LNCAP (cell line): ENCODE data around the gene PKP3.

Experiments
- TF ChIP-seq, protein P1 (sequence below): fragments of 450-650 bp; IDR thresholded peaks from 2 replicates; pipeline ENCODE4 v1.5.1; 2017; ENCODE audit warnings: mild to moderate bottlenecking

PKP3 gene

DNA sequence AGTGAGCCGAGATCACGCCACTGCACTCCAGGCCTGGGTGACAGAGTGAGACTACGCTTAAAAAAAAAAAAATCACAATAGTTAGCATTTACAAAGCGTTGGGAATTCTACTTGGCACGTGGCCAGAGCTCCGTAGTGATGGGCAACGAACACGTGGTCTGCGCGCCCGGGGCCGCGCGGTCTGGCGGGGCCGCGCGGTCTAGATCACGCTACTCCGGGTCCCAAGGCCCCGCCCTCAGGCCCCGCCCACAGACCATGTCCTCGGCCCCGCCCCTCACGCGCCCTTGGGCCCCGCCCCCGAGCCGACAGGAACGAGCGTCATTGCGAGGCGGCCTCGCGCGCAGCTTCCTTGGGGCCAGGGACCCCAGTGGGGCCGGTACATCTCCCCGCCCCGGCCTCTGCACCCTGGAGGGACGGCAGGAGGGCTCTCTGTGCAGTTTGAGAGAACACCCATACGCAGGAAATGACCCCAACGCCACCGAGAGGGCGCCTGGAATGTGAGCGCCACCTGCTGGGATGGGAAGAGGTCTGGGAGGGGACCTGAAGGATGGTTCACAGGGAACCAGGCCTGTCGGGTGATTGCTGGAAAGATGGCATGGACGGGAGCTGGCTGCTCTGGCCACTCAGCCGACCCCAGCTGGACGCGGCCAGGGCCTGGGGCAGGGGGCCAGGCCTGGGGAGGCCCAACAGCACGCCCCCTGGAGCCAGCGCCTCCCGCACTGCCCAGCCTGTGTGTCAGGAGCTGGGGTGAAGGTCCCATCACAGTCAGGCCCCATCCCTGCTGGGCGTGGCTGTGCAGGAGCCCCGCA is 54.1 kb downstream of the PKP3 start:
- TF ChIP-seq, protein P1, sequence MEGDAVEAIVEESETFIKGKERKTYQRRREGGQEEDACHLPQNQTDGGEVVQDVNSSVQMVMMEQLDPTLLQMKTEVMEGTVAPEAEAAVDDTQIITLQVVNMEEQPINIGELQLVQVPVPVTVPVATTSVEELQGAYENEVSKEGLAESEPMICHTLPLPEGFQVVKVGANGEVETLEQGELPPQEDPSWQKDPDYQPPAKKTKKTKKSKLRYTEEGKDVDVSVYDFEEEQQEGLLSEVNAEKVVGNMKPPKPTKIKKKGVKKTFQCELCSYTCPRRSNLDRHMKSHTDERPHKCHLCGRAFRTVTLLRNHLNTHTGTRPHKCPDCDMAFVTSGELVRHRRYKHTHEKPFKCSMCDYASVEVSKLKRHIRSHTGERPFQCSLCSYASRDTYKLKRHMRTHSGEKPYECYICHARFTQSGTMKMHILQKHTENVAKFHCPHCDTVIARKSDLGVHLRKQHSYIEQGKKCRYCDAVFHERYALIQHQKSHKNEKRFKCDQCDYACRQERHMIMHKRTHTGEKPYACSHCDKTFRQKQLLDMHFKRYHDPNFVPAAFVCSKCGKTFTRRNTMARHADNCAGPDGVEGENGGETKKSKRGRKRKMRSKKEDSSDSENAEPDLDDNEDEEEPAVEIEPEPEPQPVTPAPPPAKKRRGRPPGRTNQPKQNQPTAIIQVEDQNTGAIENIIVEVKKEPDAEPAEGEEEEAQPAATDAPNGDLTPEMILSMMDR, result peak; percentile 95

DNA sequence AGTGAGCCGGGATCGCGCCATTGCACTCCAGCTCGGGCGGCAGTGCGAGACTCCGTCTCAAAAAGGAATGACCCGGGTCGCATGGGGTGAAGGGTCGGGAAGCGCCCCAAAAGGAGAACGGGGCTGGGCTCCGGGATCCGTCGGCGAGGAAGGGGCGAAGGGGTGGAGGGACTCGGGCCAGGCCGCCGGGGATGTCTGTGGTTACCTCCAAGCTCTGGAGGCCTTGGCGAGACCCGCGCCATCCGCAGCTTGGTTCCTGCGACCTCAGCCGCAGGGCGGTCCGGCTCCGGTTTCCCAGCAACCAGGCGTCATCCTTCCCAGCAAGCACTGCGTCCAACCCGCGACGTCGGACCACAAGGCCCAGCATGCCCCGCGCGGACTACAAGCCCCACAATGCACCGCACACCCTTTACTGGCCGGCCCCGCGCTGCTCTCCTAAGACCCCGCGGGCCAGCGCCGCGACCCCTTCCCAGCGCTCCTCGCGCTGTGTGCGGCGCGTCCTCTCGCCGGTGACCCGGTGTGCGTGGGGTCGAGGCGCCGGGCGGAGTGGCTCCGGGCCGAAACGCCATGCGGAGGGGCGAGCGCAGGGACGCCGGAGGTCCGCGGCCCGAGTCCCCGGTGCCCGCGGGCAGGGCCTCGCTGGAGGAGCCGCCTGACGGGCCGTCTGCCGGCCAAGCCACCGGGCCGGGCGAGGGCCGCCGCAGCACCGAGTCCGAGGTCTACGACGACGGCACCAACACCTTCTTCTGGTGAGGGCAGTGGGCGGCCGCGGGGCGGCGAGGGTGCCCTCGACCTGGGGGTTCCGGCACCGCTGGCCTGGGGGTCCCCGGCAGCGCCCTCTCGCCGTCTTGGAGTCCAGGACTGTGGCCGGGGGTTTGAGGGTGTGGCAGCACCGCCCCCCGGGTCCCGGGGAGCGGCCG is 56.1 kb downstream of the PKP3 start, which contains the start of gene PTDSS2:
Gene PTDSS2, plus strand, starts transcription at position 391 of the 920 bp plus-strand sequence. Its CDS starts 177 bp downstream, at position 568.
- TF ChIP-seq, protein P1, result no peak

DNA sequence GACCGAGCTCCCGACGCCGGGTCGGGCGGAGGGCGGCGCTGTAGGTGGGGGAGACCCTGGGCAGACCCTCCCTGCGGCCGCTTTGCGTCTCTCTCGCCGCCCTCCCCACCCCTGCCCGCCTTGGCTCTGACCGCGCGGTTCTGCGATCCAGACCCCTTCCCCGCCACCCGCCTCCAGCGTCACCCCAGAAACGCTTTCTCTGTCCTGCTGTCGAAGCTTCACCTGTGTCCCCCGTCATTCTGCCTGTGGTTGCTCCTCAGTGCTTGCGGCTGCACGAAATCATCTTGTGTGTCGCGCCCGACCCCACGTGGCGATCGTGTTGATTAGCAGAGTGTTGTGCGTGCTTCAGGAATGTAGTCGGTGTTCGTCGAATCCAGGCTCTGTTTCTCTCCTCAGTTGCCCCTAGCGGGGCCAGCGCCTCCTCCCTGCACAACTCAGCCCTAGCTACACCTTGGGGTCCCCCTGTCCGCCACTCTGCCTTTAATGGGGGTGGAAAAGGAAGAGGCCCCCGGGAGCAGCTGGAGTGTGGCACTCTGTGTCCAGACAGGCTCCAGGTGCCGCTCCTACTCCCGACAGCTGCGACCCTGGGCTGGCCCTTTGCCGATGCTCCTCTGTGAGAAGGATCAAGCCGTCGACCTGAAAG is 56.9 kb downstream of the PKP3 start:
- TF ChIP-seq, protein P1, result peak; percentile 43

DNA sequence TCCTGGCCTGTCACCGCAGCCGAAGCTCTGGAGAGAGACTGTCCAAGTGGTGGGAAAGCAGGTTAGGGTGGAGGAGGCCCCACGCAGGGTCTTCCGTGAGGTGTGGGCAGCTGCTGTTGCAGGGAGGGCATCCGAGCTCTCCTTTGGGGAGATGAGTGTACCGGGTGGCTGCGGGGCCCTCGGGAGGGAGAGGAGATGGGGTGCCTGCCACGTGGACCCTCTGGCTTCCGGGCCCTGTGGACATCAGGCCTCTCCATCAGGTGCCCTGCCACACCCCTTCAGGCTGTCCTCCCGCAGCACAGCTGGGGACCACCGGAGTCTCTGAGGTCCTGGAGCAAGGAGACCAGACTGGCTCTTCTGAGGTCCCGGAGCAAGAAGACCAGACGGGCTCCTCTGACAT is 57.7 kb downstream of the PKP3 start:
- TF ChIP-seq, protein P1, result no peak

DNA sequence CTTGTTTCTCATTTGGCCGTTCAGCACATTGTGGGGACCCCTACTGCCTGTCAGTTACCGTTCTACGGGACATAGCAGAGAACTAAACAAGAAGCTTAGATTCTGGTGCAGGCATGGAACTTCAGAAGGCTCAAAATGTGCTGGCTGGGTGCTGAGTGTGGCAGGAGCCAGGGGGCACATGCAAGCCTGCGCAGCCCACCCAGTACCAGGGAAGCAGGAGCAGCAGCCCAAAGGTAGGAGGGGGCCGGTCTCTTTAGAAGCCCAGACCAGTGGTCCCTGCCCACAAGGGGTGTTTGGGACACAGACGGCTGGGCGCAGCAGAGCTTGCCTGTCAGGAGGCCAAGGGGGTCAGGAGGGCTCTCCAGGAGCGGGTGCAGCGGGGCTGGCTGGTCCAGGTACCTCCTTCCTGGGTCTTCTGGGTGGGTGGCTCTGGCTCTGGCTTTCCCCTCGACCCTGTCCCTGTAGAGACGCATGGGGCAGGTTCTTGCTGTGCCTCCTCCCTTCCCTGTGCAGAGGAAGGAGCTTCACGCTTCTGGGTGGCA is 58.3 kb downstream of the PKP3 start:
- TF ChIP-seq, protein P1, result no peak

DNA sequence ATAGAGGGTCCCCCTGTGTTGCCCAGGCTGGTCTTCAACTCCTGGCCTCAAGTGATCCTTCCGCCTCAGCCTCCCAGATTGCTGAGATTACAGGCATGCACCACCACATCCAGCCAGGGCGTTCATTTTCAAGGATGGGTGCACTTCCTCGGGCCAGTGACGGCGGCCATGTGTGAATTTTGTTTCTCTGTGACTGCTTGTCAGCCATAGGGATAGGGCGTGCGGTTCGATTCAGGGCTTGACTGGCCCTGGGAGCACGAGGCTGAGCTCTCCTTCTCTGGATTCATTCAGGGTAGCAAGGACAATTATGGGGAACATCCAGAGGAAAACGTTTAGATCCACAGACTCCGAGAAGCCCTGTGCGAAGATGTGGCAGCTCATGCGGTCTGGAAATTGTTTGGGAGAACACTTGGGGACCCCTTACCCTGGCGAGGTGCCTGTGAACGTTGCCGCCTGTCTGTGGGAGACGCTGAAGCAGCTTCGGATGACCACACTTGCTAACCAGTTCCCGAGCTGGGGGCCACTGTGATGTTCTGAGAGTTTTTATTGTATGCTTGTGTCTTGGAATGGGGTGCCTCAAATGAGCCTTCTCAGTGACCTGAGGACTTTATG is 59.0 kb downstream of the PKP3 start:
- TF ChIP-seq, protein P1, result no peak
